H1 (cell line): Measurements from ENCODE around the gene ZDHHC5. TPM values are rescaled to one million over a fixed set of nuclear protein-coding genes. Genes with fewer than 3 reads are reported as not detected.
A peak's percentile ranks its signal among the peaks of the same experiment; 100 is the strongest.

Experiments used
- CTCF ChIA-PET: fragments of 300-600 bp; sonication (Branson Sonifier 250); formaldehyde crosslinking; loops from one replicate; lab custom pipeline; 2021; ENCODE audit not compliant: partially characterized antibody; lab: Charles Lee
- POLR2A ChIA-PET: fragments of 300-600 bp; sonication (Branson Sonifier 250); formaldehyde crosslinking; loops from one replicate; lab custom pipeline; 2021; ENCODE audit warnings: inconsistent platforms; ENCODE audit not compliant: partially characterized antibody; lab: Charles Lee
- DNase-seq, 2 experiments: peaks; one replicate each; pipeline versions ENCODE4 v3.0.0 to v3.0.0-alpha.2; 2010 to 2022; ENCODE audit warnings: low spot score in 2 of 2, low read depth in 1 of 2, mixed read lengths in 1 of 2
- FAIRE-seq: peaks from 2 replicates; lab custom pipeline; 2011; peaks lifted over from hg19 to GRCh38; lab: Jason Lieb, UNC
- H2AFZ ChIP-seq: 2 replicates; pipeline ENCODE4 v1.8.1; 2012; ENCODE audit warnings: low read length, inconsistent platforms
- H2AK5ac ChIP-seq: 2 replicates; pipeline ENCODE4 v1.6.1; 2013; ENCODE audit warnings: low read depth, low read length
- H2BK120ac ChIP-seq: replicated peaks from 2 replicates; pipeline ENCODE3; 2013; ENCODE audit warnings: low read depth, low read length, inconsistent platforms
- H2BK12ac ChIP-seq: 2 replicates; pipeline ENCODE4 v1.6.1; 2013; ENCODE audit warnings: low read depth, low read length
- H2BK15ac ChIP-seq: 2 replicates; pipeline ENCODE4 v1.6.1; 2013; ENCODE audit warnings: low read length
- H2BK20ac ChIP-seq: 2 replicates; pipeline ENCODE4 v1.6.1; 2013; ENCODE audit warnings: low read length
- H2BK5ac ChIP-seq: 2 replicates; pipeline ENCODE4 v1.6.1; 2013; ENCODE audit warnings: low read depth, low read length
- H3K14ac ChIP-seq: 2 replicates; pipeline ENCODE4 v1.6.1; 2013; ENCODE audit warnings: inconsistent platforms; ENCODE audit not compliant: insufficient read length
- H3K18ac ChIP-seq: 2 replicates; pipeline ENCODE4 v1.6.1; 2013; ENCODE audit warnings: low read length; ENCODE audit errors: extremely low read depth
- H3K23ac ChIP-seq: 2 replicates; pipeline ENCODE4 v1.6.1; 2013; ENCODE audit warnings: inconsistent platforms; ENCODE audit not compliant: insufficient read length
- H3K23me2 ChIP-seq: 2 replicates; pipeline ENCODE4 v1.6.1; 2013; ENCODE audit warnings: low read depth, low read length
- H3K27ac ChIP-seq: 2 replicates; pipeline ENCODE4 v1.6.1; 2011; ENCODE audit warnings: low read depth, low read length, inconsistent platforms
- H3K27me3 ChIP-seq, 4 experiments: replicated peaks in 1 of 4; 1 replicate in 1 of 4; 2 replicates in 3 of 4; pipeline versions ENCODE4 v1.6.1 to v1.8.1; 2011 to 2013; ENCODE audit warnings: low read length in 3 of 4, mild to moderate bottlenecking in 3 of 4, inconsistent platforms in 2 of 4, mixed read lengths in 2 of 4, moderate library complexity in 1 of 4; ENCODE audit not compliant: control insufficient read depth in 3 of 4, insufficient read depth in 3 of 4; ENCODE audit errors: extremely low read depth in 1 of 4
- H3K36me3 ChIP-seq, 4 experiments: 2 replicates each; pipeline versions ENCODE4 v1.6.1 to v1.8.1; 2011 to 2013; ENCODE audit warnings: mild to moderate bottlenecking in 4 of 4, low read length in 3 of 4, moderate library complexity in 2 of 4, control low read depth in 1 of 4, inconsistent platforms in 1 of 4; ENCODE audit not compliant: insufficient read depth in 4 of 4, control insufficient read depth in 2 of 4
- H3K4ac ChIP-seq: replicated peaks from 2 replicates; pipeline ENCODE3; 2013; ENCODE audit warnings: low read length, low read depth, mixed read lengths, inconsistent platforms; ENCODE audit not compliant: insufficient read length
- H3K4me1 ChIP-seq, 4 experiments: replicated peaks in 1 of 4; 1 replicate in 1 of 4; 2 replicates in 3 of 4; pipeline versions ENCODE4 v1.6.1 to v1.8.1; 2011 to 2013; ENCODE audit warnings: low read length in 3 of 4, inconsistent platforms in 2 of 4, mixed read lengths in 1 of 4; ENCODE audit not compliant: insufficient read depth in 4 of 4, control insufficient read depth in 3 of 4
- H3K4me2 ChIP-seq, 2 experiments: 2 replicates each; pipeline versions ENCODE4 v1.6.1 to v1.8.1; 2011 to 2013; ENCODE audit warnings: low read depth in 2 of 2, low read length in 2 of 2, control low read depth in 1 of 2, inconsistent platforms in 1 of 2, mild to moderate bottlenecking in 1 of 2; ENCODE audit not compliant: insufficient read depth in 1 of 2
- H3K4me3 ChIP-seq, 4 experiments: fragments of 200-600, 300-600 bp in 1 of 4; sonication (generic), shearing (Covaris generic), sonication (Bioruptor Twin) in 1 of 4; 2 replicates each; pipeline versions ENCODE4 v1.5.1 to v1.8.1; 2011 to 2016; ENCODE audit warnings: low read length in 4 of 4, low read depth in 3 of 4, control low read depth in 2 of 4, inconsistent platforms in 2 of 4, mild to moderate bottlenecking in 2 of 4, mixed read lengths in 1 of 4, moderate library complexity in 1 of 4; ENCODE audit not compliant: insufficient read depth in 2 of 4; ENCODE audit errors: extremely low read depth in 1 of 4
- H3K56ac ChIP-seq: replicated peaks from 2 replicates; pipeline ENCODE3; 2013; ENCODE audit warnings: low read depth, mild to moderate bottlenecking, mixed read lengths, low read length, inconsistent platforms; ENCODE audit not compliant: insufficient read length
- H3K79me1 ChIP-seq: 2 replicates; pipeline ENCODE4 v1.6.1; 2013; ENCODE audit warnings: low read depth, low read length, control low read depth
- H3K79me2 ChIP-seq, 2 experiments: 2 replicates each; pipeline versions ENCODE4 v1.6.1 to v1.8.1; 2012 to 2013; ENCODE audit warnings: low read length in 2 of 2, mild to moderate bottlenecking in 2 of 2, inconsistent platforms in 1 of 2; ENCODE audit not compliant: insufficient read depth in 2 of 2, control insufficient read depth in 1 of 2
- H3K9ac ChIP-seq, 4 experiments: replicated peaks in 1 of 4; 1 replicate in 1 of 4; 2 replicates in 3 of 4; pipeline versions ENCODE4 v1.6.1 to v1.8.1; 2011 to 2013; ENCODE audit warnings: low read depth in 3 of 4, low read length in 3 of 4, control low read depth in 2 of 4, mild to moderate bottlenecking in 2 of 4, moderate library complexity in 2 of 4, inconsistent platforms in 1 of 4; ENCODE audit errors: extremely low read depth in 1 of 4
- H3K9me3 ChIP-seq, 2 experiments: 2 replicates each; pipeline versions ENCODE4 v1.6.1 to v1.8.1; 2012 to 2013; ENCODE audit warnings: mild to moderate bottlenecking in 2 of 2, moderate library complexity in 2 of 2, control low read depth in 1 of 2, inconsistent platforms in 1 of 2, low read depth in 1 of 2, low read length in 1 of 2, mixed read lengths in 1 of 2; ENCODE audit not compliant: insufficient read depth in 2 of 2
- H4K20me1 ChIP-seq, 2 experiments: replicated peaks in 1 of 2; 2 replicates each; pipeline versions ENCODE3 to v1.8.1; 2011 to 2013; ENCODE audit warnings: inconsistent platforms in 2 of 2, low read length in 2 of 2, mild to moderate bottlenecking in 1 of 2; ENCODE audit not compliant: insufficient read depth in 2 of 2, control insufficient read depth in 1 of 2
- H4K5ac ChIP-seq: 2 replicates; pipeline ENCODE4 v1.6.1; 2013; ENCODE audit warnings: low read length, low read depth, mixed read lengths, inconsistent platforms; ENCODE audit not compliant: insufficient read length
- H4K8ac ChIP-seq: 2 replicates; pipeline ENCODE4 v1.8.0; 2013; ENCODE audit warnings: mild to moderate bottlenecking, moderate library complexity, low read length, inconsistent platforms; ENCODE audit not compliant: insufficient read depth; ENCODE audit errors: extremely low read depth
- H4K91ac ChIP-seq: replicated peaks from 2 replicates; pipeline ENCODE3; 2013; ENCODE audit warnings: low read length, mixed read lengths, inconsistent platforms; ENCODE audit not compliant: insufficient read length
- POLR2AphosphoS5 ChIP-seq: IDR thresholded peaks from 2 replicates; pipeline ENCODE4 v1.6.1; 2011; ENCODE audit warnings: low read depth, low read length
- POU5F1 ChIP-seq: IDR thresholded peaks from 2 replicates; pipeline ENCODE4 v1.6.1; 2011; ENCODE audit warnings: low read depth, mild to moderate bottlenecking, low read length, moderate library complexity
- RBBP5 ChIP-seq: IDR thresholded peaks from 2 replicates; pipeline ENCODE4 v1.7.1; 2012; ENCODE audit warnings: low read depth, mild to moderate bottlenecking, inconsistent platforms, low read length, moderate library complexity, borderline replicate concordance
- RFX5 ChIP-seq: IDR thresholded peaks from 2 replicates; pipeline ENCODE4 v1.6.1; 2011; ENCODE audit warnings: low read depth, low read length, improper control_type of control experiment, borderline replicate concordance
- SIN3A ChIP-seq, 2 experiments: IDR thresholded peaks in 1 of 2; conservative IDR thresholded peaks in 1 of 2; 2 replicates each; pipeline ENCODE4 v1.6.1; 2011 to 2012; ENCODE audit warnings: low read length in 2 of 2, improper control_type of control experiment in 1 of 2, low read depth in 1 of 2, mild to moderate bottlenecking in 1 of 2
- SIRT6 ChIP-seq: IDR thresholded peaks from one replicate; pipeline ENCODE4 v1.7.1; 2012; ENCODE audit warnings: low read length, inconsistent platforms
- TEAD4 ChIP-seq: IDR thresholded peaks from 2 replicates; pipeline ENCODE4 v1.6.1; 2012; ENCODE audit warnings: low read depth, low read length, inconsistent platforms, mixed read lengths
- WGBS, 2 experiments: shearing (Covaris generic) in 1 of 2; methylation state at CpG; one replicate each; pipeline versions ENCODE4 v1.1.6 to v1.1.7; 2013 to 2015; ENCODE audit warnings: low lambda C conversion rate in 2 of 2, mixed read lengths in 2 of 2, inconsistent platforms in 1 of 2, low coverage in 1 of 2, missing lambda C conversion rate in 1 of 2; ENCODE audit not compliant: insufficient replicate concordance in 2 of 2, insufficient coverage in 1 of 2, insufficient read length in 1 of 2; ENCODE audit errors: extremely low coverage in 1 of 2, missing lambda C conversion rate in 1 of 2; 5-methylcytosine and 5-hydroxymethylcytosine counted together
- polyA plus RNA-seq, 7 experiments: library from polyadenylated mRNA; depleted of rRNA in 3 of 7; stranded (reverse) in 5 of 7; unstranded in 2 of 7; fragments of >200 nt in 5 of 7; fragments of 200-250 nt in 2 of 7; gene quantifications; 1 replicate in 5 of 7; 2 replicates in 1 of 7; 4 replicates in 1 of 7; pipeline versions ENCODE4 v1.2.1 to v1.2.3, GENCODE V29; 2011 to 2013; ENCODE audit warnings: missing spikeins in 2 of 7, mixed read lengths in 2 of 7
- total RNA-seq: library from RNA; stranded (reverse); fragmentation: NEBNext Ultra II Directional; extraction: Animal tissue kit (Norgen Biotek cat#: 25700); gene quantifications from 2 replicates; pipeline ENCODE4 v1.2.1, GENCODE V29; 2021

The ZDHHC5 gene
- total and polyA plus RNA-seq, 2 of the 8 experiments (the other 6 are each of a cell fraction or from before 2014, with no cell fraction given): 40.0 to 56.3 TPM

DNA sequence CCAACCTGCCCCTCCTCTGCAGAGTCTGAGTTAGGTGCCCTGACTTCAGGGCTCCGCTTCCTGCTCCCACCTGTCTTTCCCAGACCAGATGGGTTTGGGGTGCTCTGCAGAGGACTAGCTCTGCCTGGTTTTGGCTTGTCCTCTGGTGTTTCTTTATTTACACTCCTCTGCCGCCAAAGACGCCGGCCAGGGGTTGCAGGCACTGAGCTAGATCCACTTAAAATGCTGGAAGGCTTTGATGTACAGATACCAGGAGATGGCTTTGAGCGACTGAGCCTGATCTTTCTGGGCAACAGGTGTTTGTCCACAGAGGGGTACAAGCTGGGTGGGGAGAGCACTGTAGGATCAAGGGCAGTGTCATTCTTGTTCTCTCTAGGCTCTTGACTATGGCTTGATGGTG, 77.3 kb downstream of the ZDHHC5 start:
- no peak overlapping the region for H4K91ac ChIP-seq
- peaks cover 6 to 30% (median 15%) of the 10 kb centered on the region in 4 experiments for H3K36me3 ChIP-seq
- no peak overlapping the region for H3K4ac ChIP-seq
- H3K9me3 ChIP-seq: no peaks in the 10 kb centered on the region
- no peaks in the 10 kb centered on the region; the same call in 1 of the 2 replicates for H3K23me2 ChIP-seq
- H3K27ac ChIP-seq: no peak overlapping the region
- no peak overlapping the region for H4K8ac ChIP-seq
- H3K4me1 ChIP-seq: peaks cover 0 to 9% (median 3%) of the 10 kb centered on the region in 4 experiments; a peak in 4 of 7 replicates
- no peak overlapping the region for H3K18ac ChIP-seq
- H3K4me2 ChIP-seq: no peak overlapping the region
- ChIA-PET CTCF (interaction anchor here (1.1 to 12.1 kb wide), 6 partner anchors 13 to 779 kb away, joined by 3 to 182 read pairs (median 7); no protein-coding TSS in a partner anchor), POLR2A (interaction anchor here (0.6 to 5.8 kb wide), 10 partner anchors 10 to 90 kb away, joined by 3 to 30 read pairs (median 4); partner anchors contain the start of genes MED19 and TMX2)
- H3K14ac ChIP-seq: no peak overlapping the region
- H3K27me3 ChIP-seq: no peaks in the 10 kb centered on the region
- H2BK12ac ChIP-seq: no peak overlapping the region
- DNase-seq (no peak), FAIRE-seq (no peak)
- H2AK5ac ChIP-seq: no peak overlapping the region
- TF ChIP-seq RFX5 (no peak), TEAD4 (no peak), SIN3A (conservative IDR thresholded peaks at IDR 0.05 in 1 of 2, IDR thresholded peaks at IDR 0.05 in 1 of 2; ENCODE audit: low read depth in 1 of 2, low read length in 2 of 2) (no peak), RBBP5 (no peak), POLR2AphosphoS5 (0 out of 2 replicates have a peak, but pooled peaks have one; percentile 35), SIRT6 (no peak), POU5F1 (no peak)
- no peak overlapping the region for H2BK15ac ChIP-seq
- no peak overlapping the region for H2BK20ac ChIP-seq
- H3K4me3 ChIP-seq: no peak overlapping the region
- H2BK120ac ChIP-seq: no peak overlapping the region
- no peak overlapping the region for H3K23ac ChIP-seq
- H4K20me1 ChIP-seq: peaks cover 0 to 1% of the 10 kb centered on the region in 2 experiments
- H2AFZ ChIP-seq: no peak overlapping the region
- H3K79me2 ChIP-seq: peaks cover 0 to 14% of the 10 kb centered on the region in 2 experiments; a peak in 3 of 4 replicates
- WGBS, 2 experiments: 97% methylated on average over 5 of the region's 5 CpGs; no CpG with 5 or more reads in 1 of the 2 experiments
- no peaks in the 10 kb centered on the region; the same call in 1 of the 2 replicates for H3K79me1 ChIP-seq
- H4K5ac ChIP-seq: no peak overlapping the region
- H3K9ac ChIP-seq: no peak overlapping the region
- H2BK5ac ChIP-seq: no peak overlapping the region
- H3K56ac ChIP-seq: no peak overlapping the region
